H9 (cell line): Measurements from ENCODE around the gene INSIG1. TPM values are rescaled to one million over a fixed set of nuclear protein-coding genes. Genes with fewer than 3 reads are reported as not detected.

Experiments used
- DNase-seq: peaks from one replicate; pipeline ENCODE4 v3.0.0-alpha.2; 2017
- H2AFZ ChIP-seq: one replicate; pipeline ENCODE4 v1.6.1; 2013; ENCODE audit warnings: mild to moderate bottlenecking, low read length, control low read depth, moderate library complexity
- H2AK5ac ChIP-seq: 2 replicates; pipeline ENCODE4 v1.6.1; 2013; ENCODE audit warnings: low read length, control low read depth, mixed read lengths; ENCODE audit not compliant: insufficient read length
- H2BK120ac ChIP-seq: one replicate; pipeline ENCODE4 v1.6.1; 2013; ENCODE audit warnings: low read depth, mild to moderate bottlenecking, low read length, control low read depth, inconsistent platforms; ENCODE audit not compliant: poor library complexity, severe bottlenecking
- H2BK12ac ChIP-seq: 2 replicates; pipeline ENCODE4 v1.6.1; 2013; ENCODE audit warnings: low read length, control low read depth, mixed read lengths, low read depth; ENCODE audit not compliant: insufficient read length
- H2BK15ac ChIP-seq: 2 replicates; pipeline ENCODE4 v1.6.1; 2013; ENCODE audit warnings: low read depth, low read length, control low read depth
- H2BK20ac ChIP-seq: one replicate; pipeline ENCODE4 v1.6.1; 2013; ENCODE audit warnings: low read depth, mild to moderate bottlenecking, low read length, control low read depth, inconsistent platforms; ENCODE audit not compliant: poor library complexity, severe bottlenecking
- H2BK5ac ChIP-seq: 2 replicates; pipeline ENCODE4 v1.6.1; 2013; ENCODE audit warnings: low read length, control low read depth, mixed read lengths; ENCODE audit not compliant: insufficient read length
- H3K14ac ChIP-seq: 2 replicates; pipeline ENCODE4 v1.6.1; 2013; ENCODE audit warnings: low read length, control low read depth; ENCODE audit not compliant: insufficient read depth
- H3K18ac ChIP-seq: 2 replicates; pipeline ENCODE4 v1.6.1; 2013; ENCODE audit warnings: low read depth, mild to moderate bottlenecking, mixed read lengths, low read length, control low read depth; ENCODE audit not compliant: insufficient read length
- H3K23ac ChIP-seq: 2 replicates; pipeline ENCODE4 v1.6.1; 2013; ENCODE audit warnings: low read length, control low read depth, mixed read lengths, low read depth; ENCODE audit not compliant: insufficient read length
- H3K23me2 ChIP-seq: 2 replicates; pipeline ENCODE4 v1.6.1; 2013; ENCODE audit warnings: low read depth, mild to moderate bottlenecking, mixed read lengths, low read length, control low read depth; ENCODE audit not compliant: insufficient read length, poor library complexity, severe bottlenecking
- H3K27ac ChIP-seq: 2 replicates; pipeline ENCODE4 v1.5.1; 2013; ENCODE audit warnings: low read length, control low read depth, mixed read lengths, low read depth; ENCODE audit not compliant: insufficient read length
- H3K27me3 ChIP-seq: 2 replicates; pipeline ENCODE4 v1.6.1; 2013; ENCODE audit warnings: low read length, control low read depth, inconsistent platforms; ENCODE audit not compliant: insufficient read depth
- H3K4ac ChIP-seq: 2 replicates; pipeline ENCODE4 v1.6.1; 2013; ENCODE audit warnings: low read depth, mild to moderate bottlenecking, control low read depth, inconsistent platforms, low read length, moderate library complexity
- H3K4me1 ChIP-seq: 2 replicates; pipeline ENCODE4 v1.6.1; 2013; ENCODE audit warnings: low read length, control low read depth, inconsistent platforms; ENCODE audit not compliant: insufficient read depth
- H3K4me2 ChIP-seq: 2 replicates; pipeline ENCODE4 v1.6.1; 2013; ENCODE audit warnings: low read length, control low read depth, mixed read lengths; ENCODE audit not compliant: insufficient read length, insufficient read depth
- H3K56ac ChIP-seq: 2 replicates; pipeline ENCODE4 v1.6.1; 2013; ENCODE audit warnings: low read depth, mild to moderate bottlenecking, mixed read lengths, low read length, control low read depth; ENCODE audit not compliant: insufficient read length
- H3K79me1 ChIP-seq: 2 replicates; pipeline ENCODE4 v1.6.1; 2013; ENCODE audit warnings: low read depth, mild to moderate bottlenecking, moderate library complexity, low read length, control low read depth, inconsistent platforms; ENCODE audit not compliant: insufficient read depth, poor library complexity, severe bottlenecking
- H3K79me2 ChIP-seq: 2 replicates; pipeline ENCODE4 v1.6.1; 2013; ENCODE audit warnings: low read length, control low read depth, inconsistent platforms; ENCODE audit not compliant: insufficient read depth
- H3K9ac ChIP-seq: 2 replicates; pipeline ENCODE4 v1.6.1; 2013; ENCODE audit warnings: low read length, control low read depth, mixed read lengths; ENCODE audit not compliant: insufficient read length; ENCODE audit errors: extremely low read depth
- H3K9me3 ChIP-seq: one replicate; pipeline ENCODE4 v1.6.1; 2013; ENCODE audit warnings: low read depth, low read length, inconsistent platforms; ENCODE audit not compliant: control insufficient read depth
- H3T11ph ChIP-seq: one replicate; pipeline ENCODE4 v1.6.1; 2013; ENCODE audit warnings: mild to moderate bottlenecking, low read length, control low read depth, inconsistent platforms
- H4K20me1 ChIP-seq: one replicate; pipeline ENCODE4 v1.6.1; 2013; ENCODE audit not compliant: control insufficient read depth, insufficient read length, insufficient read depth
- H4K5ac ChIP-seq: 2 replicates; pipeline ENCODE4 v1.6.1; 2013; ENCODE audit warnings: low read depth, mild to moderate bottlenecking, mixed read lengths, low read length, control low read depth; ENCODE audit not compliant: insufficient read length
- H4K8ac ChIP-seq: replicated peaks from 2 replicates; pipeline ENCODE4 v1.6.1; 2013; ENCODE audit warnings: low read length, control low read depth, mixed read lengths, low read depth; ENCODE audit not compliant: insufficient read length
- H4K91ac ChIP-seq: 2 replicates; pipeline ENCODE4 v1.6.1; 2013; ENCODE audit warnings: low read depth, mild to moderate bottlenecking, moderate library complexity, mixed read lengths, low read length, control low read depth; ENCODE audit not compliant: insufficient read length
- H3K27ac Mint-ChIP-seq, 3 experiments: 2 replicates in 2 of 3; 3 replicates in 1 of 3; pipeline ENCODE4 v1.8.0; 2020 to 2021; ENCODE audit warnings: mixed read lengths in 3 of 3, mild to moderate bottlenecking in 1 of 3, moderate library complexity in 1 of 3
- H3K27me3 Mint-ChIP-seq: 2 replicates; pipeline ENCODE4 v1.8.0; 2021; ENCODE audit warnings: low read depth, mild to moderate bottlenecking, moderate library complexity, mixed read lengths
- H3K36me3 Mint-ChIP-seq, 3 experiments: 2 replicates in 2 of 3; 3 replicates in 1 of 3; pipeline ENCODE4 v1.8.0; 2020 to 2021; ENCODE audit warnings: low read depth in 3 of 3, mixed read lengths in 3 of 3; ENCODE audit not compliant: insufficient read depth in 1 of 3
- H3K4me1 Mint-ChIP-seq, 2 experiments: 2 replicates each; pipeline ENCODE4 v1.8.0; 2020; ENCODE audit warnings: mixed read lengths in 2 of 2
- H3K4me3 Mint-ChIP-seq, 2 experiments: 2 replicates in 1 of 2; 3 replicates in 1 of 2; pipeline ENCODE4 v1.8.0; 2020 to 2021; ENCODE audit warnings: mild to moderate bottlenecking in 2 of 2, mixed read lengths in 2 of 2, moderate library complexity in 1 of 2
- H3K9me3 Mint-ChIP-seq, 2 experiments: 2 replicates in 1 of 2; 3 replicates in 1 of 2; pipeline ENCODE4 v1.8.0; 2020; ENCODE audit warnings: mild to moderate bottlenecking in 2 of 2, mixed read lengths in 2 of 2, moderate library complexity in 1 of 2
- WGBS: extraction: QIAGEN DNeasy Blood & Tissue Kit; methylation state at CpG from one replicate; pipeline ENCODE4 v1.1.7; 2013; ENCODE audit warnings: missing lambda C conversion rate, low lambda C conversion rate, mixed read lengths; ENCODE audit not compliant: insufficient read length; ENCODE audit errors: extremely low coverage; 5-methylcytosine and 5-hydroxymethylcytosine counted together
- total RNA-seq: library from RNA; stranded (reverse); gene quantifications from 2 replicates; pipeline ENCODE4 v1.2.1, GENCODE V29; 2021
- TF ChIP-seq, protein P1 (sequence below): fragments of 200-600 bp; sonication (generic); conservative IDR thresholded peaks from 3 replicates; pipeline ENCODE4 v1.8.0; 2021; ENCODE audit warnings: antibody characterized with exemption, mild to moderate bottlenecking

Gene INSIG1
- total RNA-seq, 1 experiment from 2014 or later, result 23.3 TPM

DNA sequence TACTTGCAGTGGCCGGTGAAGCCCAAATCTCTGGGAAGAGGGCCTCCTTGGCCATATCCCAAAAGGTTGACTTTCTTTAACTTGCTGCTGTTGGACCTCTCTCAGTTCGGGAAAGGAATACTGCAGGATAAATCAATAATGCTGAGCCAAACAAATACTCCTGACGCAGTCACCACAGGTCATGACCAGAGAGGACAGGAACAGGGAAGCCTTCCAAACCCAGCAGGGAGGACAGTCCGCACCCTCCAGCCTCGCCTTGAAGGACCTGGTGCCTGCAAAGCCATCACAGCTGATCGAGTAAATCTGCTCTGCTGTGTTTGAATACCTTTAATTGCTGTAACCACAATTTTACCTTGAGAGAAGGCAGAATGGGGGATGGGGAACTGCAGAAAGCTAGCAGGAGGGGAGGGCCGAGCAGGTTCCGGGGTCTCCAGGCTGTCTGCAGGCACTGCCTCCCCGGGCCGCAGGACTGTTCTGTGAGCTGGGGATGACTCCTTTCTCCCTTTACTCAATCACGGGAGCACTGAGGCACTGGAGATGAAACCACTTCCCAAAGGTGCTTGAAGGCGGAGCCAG lies 20.8 kb upstream of the INSIG1 start:
- Histone ChIP-seq H3K4me2 (no peak overlapping the region), H3K23ac (no peak overlapping the region), H3K79me2 (no peaks in the 10 kb centered on the region), H2BK5ac (no peak overlapping the region), H4K5ac (no peak overlapping the region), H3K18ac (no peak overlapping the region), H3K4ac (no peak overlapping the region), H3K4me1 (no peaks in the 10 kb centered on the region), H3K9me3 (no peaks in the 10 kb centered on the region), H2BK15ac (no peak overlapping the region), H4K20me1 (no peaks in the 10 kb centered on the region), H2BK120ac (no peak overlapping the region), H3K27me3 (no peaks in the 10 kb centered on the region), H3T11ph (no peak overlapping the region), H4K8ac (no peak overlapping the region), H3K27ac (no peak overlapping the region), H3K14ac (no peak overlapping the region), H2AFZ (no peak overlapping the region), H2BK20ac (no peak overlapping the region), H3K79me1 (no peaks in the 10 kb centered on the region), H3K23me2 (no peaks in the 10 kb centered on the region), H2AK5ac (no peak overlapping the region), H4K91ac (no peak overlapping the region), H3K9ac (no peak overlapping the region), H2BK12ac (no peak overlapping the region), H3K56ac (no peak overlapping the region)
- H3K36me3 Mint-ChIP-seq, result no peaks in the 10 kb centered on the region; a peak in 1 of 7 replicates
- no peak for DNase-seq
- no peak overlapping the region for H3K4me3 Mint-ChIP-seq
- H3K27ac Mint-ChIP-seq, result no peak overlapping the region
- no CpG with 5 or more reads among the region's 12 CpGs for WGBS
- H3K4me1 Mint-ChIP-seq, result peaks cover 15% of the 10 kb centered on the region in 2 experiments
- H3K27me3 Mint-ChIP-seq, result no peaks in the 10 kb centered on the region; the same call in none of the 2 replicates
- TF ChIP-seq, protein P1, sequence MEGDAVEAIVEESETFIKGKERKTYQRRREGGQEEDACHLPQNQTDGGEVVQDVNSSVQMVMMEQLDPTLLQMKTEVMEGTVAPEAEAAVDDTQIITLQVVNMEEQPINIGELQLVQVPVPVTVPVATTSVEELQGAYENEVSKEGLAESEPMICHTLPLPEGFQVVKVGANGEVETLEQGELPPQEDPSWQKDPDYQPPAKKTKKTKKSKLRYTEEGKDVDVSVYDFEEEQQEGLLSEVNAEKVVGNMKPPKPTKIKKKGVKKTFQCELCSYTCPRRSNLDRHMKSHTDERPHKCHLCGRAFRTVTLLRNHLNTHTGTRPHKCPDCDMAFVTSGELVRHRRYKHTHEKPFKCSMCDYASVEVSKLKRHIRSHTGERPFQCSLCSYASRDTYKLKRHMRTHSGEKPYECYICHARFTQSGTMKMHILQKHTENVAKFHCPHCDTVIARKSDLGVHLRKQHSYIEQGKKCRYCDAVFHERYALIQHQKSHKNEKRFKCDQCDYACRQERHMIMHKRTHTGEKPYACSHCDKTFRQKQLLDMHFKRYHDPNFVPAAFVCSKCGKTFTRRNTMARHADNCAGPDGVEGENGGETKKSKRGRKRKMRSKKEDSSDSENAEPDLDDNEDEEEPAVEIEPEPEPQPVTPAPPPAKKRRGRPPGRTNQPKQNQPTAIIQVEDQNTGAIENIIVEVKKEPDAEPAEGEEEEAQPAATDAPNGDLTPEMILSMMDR, result no peak
- no peaks in the 10 kb centered on the region; a peak in 1 of 5 replicates for H3K9me3 Mint-ChIP-seq
